Measurements from ENCODE around the gene KRI1.

Gene KRI1

DNA sequence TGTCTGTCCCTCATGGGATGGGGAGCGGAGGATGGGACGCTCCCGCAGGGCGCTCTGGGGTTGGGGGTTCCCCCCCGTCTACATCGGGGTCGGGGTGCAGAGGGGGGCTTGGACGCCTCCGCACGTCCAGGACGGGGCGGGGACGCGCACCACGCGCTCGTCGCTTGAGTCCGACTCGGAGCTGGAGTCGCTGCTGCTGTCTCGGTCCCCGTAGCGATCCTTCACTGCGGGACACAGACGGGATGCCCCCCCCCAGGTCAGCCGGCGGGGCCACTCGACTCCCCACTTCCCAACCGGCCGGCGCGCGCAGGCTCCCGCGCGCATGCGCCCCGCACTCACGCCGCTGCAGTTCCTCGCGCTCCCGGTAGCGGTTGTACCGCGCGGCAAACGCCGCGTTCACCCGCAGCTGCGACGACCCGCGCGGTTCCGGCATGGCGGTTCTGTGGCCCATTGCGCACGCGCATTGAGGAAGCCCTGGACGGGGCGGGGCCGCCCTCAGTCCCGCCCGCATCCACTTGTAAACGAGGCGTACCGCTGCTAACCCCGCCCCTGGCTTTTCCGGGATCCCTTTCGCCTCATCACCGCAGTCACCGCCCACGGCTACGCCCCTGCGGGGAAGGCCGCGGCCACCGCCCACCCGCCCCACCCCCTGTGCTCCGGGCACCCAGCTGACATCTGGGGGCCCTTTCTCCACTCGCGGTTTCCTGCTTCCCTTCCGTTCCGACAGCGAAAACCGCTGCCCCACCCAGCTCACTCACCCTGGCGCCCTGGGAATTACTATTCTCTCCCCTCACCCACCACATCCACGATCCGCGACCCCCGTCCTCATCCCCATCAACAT is at the start of gene KRI1:
KRI1 (minus strand) TSS at position 444 of the 841 bp plus-strand sequence; CDS start at position 433, 11 bp downstream.
- DNase-seq: peak; percentile 100

DNA sequence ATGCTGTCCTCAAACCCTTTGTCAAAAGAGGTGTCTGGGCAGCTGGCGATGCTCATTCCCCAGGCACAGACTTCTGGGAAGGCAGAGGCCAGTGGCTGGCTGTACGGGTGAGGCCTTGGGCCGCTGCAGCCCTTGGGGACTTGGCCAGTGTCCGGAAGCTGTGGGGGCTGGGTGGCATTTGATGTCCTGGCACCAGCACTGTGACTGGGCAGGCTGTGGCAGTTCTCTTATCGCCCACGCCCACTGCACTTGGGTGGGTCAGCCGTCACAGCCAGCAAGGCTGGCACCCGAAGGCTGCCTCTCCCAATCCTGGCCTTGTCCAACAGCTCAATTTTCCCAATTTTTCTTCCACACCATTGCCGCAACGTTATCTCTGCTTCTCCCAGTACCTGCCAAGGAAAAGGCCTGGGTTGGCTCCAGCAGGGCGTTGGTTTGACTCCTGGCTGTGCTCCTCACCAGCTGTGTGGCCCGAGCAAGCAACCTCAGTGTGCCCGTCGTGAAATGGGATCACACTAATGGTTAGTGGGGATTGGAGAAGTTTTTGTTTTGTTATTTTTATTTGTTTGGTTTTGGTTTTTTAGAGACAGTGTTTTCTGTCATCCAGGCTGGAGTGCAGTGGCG is 46.8 kb upstream of the KRI1 start:
- no peak for DNase-seq

DNA sequence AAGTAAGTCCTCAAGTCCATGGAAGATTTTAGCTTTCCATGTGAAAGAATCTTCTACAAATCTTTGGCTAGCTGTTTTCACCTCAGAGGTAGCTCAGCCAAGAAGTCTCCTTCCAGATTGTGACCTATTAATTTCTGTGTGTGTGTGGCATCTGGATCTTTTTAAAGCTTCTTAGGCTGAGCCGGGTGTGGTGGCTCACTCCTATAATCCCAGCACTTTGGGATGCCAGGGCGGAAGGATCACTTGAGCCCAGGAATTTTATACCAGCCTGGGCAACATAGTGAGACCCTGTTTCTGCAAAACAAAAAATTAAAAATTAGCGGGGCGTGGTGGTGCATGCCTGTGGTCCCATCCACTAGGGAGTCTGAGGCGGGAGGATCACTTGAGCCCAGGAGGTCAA is 46.1 kb upstream of the KRI1 start:
- no peak for DNase-seq

DNA sequence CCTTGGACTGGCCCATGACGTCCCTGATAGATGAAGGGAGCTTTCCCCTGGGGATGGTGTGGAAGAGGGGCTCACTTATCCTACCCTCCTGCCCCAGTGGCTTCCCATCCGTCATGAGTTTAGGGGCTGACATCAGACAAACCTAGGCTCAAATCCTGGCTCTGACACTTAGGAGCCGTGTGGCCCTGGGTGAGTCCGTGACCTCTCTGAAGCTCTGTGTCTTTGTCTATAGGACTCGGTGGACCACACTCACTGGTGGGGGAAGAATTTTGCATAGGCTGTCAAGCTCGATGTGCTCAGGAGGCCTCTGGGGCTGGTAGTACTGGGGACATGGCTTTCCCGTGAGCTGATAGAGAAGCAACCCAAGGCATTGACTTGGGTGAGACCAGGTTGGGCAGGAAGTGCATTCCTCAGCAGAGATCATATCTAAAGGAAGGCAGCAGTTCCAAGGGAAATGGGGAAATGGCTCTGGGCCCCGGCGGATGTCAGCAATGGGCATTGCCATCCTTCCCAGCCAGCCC is 38.7 kb upstream of the KRI1 start:
- peak; percentile 8 for DNase-seq

DNA sequence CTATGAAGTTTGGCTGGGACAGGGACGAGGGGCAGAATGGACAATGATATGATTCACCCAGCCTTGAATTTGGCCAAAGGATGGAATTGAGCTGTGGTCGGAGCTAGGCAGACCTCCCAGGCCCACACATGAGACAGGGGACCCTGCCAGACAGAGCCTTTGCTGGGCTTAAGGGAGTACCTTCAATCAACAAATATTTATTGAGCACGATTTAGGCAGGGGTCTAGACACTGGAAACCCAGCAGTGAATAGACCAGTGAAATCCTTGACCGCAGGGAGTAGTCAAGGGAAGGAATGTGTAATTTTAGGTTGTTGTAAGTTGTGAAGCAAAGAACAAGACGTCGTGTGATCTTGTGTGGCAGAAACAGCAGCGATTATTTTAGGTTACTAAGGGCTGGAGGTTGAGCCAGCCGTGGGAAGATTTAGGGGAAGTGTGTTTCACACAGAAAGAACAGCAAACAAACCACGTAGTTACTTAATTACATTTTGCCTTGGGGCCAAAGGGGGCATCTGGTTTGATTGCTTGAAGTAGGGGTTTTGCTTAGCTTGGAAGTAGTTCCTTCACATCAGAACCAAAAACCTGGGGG is 38.2 kb upstream of the KRI1 start:
- DNase-seq: peak; percentile 34

DNA sequence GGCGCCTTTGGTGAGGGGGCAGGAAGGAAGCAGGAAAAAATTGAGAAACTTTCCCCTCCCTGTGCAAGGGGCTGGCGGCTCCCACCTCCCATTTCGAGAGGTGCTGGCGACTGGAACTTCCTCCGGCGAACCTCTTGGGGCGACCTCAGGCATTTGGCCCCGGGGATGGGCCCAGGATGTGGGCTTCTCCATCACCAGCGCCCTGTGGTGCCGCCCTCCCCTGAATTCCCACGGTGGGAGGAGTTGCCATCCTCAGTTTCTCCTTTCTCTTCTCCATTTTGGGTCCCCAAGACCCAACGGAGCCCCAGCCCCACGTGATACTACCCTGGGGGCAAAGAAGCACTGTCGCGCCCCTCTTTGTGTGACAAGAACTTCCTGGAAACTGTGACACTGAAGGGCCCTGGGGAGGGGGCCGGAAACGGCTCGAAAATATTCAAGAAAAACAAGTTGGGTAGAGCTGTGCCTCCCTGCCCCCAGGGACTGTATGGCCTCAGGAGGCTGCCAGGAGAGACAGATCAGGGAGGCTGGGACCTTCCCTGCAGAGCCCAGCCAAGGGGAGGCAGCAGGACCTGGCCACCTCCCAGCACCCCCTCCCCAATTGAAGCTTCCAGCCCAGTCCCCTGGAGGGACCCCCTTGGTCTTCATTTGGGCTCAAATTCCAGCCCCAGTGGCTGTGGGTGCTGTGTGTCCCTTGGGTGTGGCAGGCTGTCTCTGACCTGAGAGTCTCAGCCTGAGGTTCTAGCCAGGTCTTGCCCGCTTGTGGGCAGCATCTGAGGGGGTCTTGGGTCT is 37.5 kb upstream of the KRI1 start:
- DNase-seq: peak; percentile 83

DNA sequence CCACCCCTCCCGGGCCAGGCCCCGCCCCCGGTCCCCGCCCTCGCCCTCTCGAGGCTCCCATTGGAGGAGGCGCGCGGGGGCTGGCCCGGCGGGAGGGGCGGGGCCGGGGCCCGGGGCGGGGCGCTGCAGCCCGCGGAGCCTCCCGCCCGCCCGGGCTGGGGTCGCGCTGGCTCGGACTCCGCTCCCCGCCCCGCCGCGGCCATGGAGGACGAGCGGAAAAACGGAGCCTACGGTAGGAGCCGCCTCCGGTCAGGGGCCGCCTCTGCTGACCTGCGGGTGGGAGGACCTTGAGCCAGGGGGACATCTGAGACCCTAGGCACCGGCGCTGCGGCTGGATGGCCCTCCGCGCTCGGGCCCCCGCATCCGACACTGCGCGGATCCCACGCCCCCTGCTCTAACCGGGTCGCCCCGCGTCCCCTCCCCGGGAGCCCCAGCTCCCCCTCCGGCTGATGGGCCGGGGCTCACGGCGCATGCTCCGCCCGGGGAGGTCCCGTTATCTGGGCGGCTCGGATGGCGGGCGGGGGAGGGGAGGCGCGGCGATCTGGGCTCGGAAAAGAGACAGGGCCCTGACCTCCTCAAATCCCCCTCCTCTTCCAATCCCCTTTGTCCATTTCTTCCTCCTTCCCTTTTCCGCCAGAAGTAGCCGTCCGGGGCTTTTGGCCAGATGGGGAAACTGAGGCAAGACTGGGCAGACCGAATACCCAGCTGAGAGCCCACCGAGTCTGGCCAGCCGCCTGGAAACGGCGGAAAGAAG is 36.7 kb upstream of the KRI1 start:
- DNase-seq: peak; percentile 90

DNA sequence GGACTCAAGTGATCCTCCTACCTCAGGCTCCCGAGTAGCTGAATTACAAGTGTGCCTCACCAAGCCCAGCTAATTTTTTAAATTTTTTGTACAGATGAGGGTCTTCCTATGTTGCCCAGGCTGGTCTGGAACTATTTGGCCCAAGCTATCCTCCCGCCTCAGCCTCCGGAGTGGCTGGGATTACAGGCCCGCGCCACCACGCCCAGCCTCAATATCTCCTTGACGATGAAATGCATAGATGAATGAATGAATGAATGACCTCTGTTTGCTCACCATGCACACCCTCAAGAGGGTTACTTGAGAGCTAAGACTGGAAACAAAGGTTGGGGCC is 36.2 kb upstream of the KRI1 start:
- DNase-seq: no peak

DNA sequence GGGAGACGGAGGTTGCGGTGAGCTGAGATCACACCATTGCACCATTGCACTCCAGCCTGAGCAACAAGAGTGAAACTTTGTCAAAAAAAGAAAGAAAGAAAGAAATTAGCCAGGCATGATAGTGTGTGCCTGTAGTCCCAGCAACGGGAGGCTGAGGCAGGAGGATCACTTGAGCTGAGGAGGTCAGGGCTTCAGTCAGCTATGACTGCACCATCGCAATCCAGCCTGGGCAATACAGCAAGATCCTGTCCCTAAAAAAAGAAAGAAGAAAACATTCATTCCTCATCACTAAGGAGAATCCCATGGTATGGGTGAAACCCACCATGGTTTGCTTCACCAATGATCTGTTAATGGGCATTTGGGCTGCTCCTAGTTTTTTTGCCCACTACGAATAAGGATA is 34.3 kb upstream of the KRI1 start:
- DNase-seq: no peak

DNA sequence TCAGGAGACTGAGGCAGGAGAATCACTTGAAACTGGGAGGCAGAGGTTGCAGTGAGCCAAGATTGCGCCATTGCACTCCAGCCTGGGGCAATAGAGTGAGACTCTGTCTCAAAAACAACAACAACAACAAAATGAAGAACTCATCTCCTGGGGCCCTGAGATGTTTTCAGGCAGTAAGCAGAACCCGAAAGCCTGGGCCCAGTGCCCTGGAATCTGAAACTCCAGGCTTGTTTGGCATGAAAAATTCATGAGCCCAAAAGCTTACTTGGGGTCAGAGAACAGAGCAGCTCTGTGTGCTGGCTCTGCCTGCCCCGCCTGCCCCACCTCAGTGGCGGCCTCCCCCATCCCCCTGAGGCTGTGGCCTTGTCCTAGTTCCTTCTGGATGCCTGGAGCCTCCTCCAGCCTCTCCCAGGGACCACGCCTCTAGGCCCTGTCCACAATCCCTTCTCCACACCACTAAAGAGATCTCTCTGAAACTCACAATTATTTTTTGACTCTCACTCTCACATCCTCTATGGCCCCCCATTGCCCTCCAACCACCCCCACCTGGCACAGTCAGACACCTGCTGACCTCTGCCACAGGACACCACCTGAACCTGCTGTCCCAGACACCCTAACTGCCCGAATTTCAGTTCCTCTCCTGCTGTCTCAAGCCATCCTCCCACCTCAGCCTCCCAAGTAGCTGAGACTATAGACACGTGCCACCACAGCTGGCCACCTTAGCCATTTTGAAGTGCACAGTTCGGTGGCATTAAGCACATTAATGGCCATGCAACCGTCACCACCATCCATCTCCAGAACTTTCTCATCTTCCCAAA is 28.2 kb upstream of the KRI1 start:
- no peak for DNase-seq

DNA sequence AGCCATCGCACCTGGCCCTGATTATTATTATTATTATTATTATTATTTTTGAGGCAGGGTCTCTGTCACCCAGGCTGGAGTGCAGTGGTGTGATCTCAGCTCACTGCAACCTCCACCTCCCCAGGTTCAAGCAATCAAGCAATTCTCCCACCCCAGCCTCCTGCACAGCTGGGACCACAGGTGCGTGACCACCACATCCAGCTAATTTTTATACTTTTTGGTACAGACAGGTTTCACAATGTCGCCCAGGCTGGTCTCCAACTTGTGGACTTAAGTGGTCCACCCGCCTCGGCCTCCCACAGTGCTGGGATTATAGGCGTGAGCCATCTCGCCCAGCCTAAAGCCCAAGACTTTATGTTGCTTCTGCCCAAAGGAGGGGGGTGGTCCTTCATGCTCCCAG is 27.3 kb upstream of the KRI1 start:
- no peak for DNase-seq

DNA sequence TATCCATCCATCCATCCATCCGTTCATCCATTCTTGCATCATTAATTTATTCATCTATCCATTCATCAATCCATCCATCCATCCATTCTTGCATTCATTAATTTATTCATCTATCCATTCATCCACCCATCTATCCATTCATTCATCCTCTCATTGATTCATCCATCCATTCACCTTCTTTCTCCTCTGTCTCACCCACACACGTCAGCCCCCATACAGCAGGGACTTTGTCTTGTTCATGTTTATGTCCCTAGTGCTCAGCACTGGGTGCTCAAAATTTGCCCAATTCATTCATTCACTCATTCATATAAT is 22.0 kb upstream of the KRI1 start:
- no peak for DNase-seq

DNA sequence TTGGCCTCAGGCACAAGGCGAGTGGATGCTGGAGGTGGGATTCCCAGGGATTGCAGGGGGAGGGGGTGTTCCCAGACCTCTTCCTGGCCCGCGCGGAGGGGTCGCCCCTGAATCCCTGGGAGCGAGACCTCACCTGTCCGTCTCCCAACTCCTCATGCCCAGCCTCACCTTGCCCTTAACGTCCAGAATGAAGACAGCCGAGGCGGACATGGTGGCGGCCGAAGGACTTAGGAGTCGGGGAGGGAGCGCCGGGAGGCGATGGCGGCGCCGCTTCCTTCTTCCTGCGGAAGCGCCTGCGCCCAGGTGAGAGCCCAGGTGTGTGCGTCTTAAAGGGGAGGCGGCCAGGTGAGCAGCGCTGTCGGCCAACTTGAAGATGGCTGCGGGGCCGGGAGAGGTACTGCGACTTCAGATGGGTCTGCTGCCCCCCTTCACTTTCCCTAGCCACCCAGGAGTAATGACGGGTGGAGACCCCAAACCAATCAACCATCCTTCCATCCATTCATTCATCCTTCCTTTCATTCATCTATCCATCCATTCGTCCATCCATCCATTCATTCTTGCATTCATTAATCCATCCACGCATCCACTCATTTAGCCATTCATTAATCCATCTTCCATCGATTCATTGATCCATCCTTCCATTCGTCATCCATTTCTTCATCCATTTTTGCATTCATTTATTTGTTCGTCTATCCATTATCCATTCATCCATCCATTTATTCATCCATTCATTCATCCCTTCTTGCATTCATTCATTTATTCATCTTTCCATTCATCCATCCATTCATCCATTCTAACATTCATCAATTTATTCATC is 21.4 kb upstream of the KRI1 start, which contains the start of gene AP1M2:
AP1M2 (minus strand) TSS at position 291 of the 817 bp plus-strand sequence; CDS start at position 210, 81 bp downstream.
- DNase-seq: no peak

DNA sequence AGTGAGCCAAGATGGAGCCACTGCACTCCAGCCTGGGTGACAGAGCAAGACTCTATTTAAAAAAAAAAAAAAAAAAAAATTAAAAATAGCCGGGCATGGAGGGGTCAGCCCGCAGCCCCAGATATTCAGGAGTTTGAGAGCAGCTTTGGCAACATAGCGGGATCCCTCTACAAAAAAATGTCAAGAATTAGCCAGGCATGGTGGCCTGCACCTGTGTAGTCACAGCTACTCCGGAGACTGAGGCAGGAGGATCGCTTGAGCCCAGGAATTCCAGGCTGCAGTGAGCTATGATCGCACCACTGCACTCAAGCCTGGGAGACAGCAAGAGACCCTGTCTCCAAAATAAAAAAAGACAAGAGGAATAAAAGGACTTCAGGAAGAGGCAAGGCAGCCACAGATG is 20.6 kb upstream of the KRI1 start:
- DNase-seq: no peak

DNA sequence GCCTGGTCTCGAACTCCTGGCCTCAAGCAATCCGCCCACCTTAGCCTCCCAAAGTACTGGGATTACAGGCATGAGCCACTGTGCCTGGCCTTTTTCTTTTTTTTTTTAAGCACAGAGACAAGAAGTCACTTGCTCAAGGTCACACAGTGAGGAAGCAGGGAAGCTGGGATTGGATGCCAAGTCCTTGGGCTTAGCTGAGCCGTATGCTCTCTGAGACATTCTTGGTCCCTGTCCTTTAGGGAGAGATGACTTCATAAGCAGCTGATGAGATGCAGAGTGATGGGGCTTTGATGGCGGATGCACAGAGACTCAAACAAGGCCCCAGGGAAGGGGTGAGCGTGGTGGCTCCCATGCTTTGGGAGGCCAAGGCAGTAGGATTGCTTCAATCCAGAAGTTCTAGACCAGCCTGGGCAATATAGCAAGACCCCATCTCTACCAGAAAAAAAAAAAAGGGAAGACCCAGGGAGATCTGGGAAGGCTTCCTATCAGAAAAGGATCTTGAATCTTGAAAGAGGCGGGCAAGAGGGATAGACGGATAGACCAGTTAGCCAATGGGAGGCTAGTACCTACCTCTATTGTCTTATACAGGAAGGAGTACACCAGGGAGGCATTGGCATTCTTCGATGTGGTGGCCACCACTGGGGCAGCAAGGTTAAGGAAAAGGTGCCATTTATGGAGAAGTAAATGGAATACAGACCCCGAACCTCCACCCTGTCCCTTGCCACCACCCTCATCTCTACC is 17.4 kb upstream of the KRI1 start:
- DNase-seq: no peak

DNA sequence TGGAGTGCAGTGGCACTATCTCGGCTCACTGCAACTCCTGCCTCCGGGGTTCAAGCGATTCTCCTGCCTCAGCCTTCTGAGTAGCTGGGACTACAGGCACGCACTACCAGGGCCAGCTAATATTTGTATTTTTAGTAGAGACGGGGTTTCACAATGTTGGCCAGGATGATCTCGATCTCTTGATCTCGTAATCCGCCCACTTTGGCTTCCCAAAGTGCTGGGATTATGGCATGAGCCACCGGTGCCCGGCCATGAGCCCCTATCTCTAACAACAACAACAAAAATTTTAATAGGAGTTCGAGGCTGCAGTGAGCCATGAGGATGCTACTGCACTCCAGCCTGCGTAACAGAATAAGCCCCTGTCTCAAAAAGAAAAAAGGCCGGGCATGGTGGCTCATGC is 16.3 kb upstream of the KRI1 start:
- no peak for DNase-seq

DNA sequence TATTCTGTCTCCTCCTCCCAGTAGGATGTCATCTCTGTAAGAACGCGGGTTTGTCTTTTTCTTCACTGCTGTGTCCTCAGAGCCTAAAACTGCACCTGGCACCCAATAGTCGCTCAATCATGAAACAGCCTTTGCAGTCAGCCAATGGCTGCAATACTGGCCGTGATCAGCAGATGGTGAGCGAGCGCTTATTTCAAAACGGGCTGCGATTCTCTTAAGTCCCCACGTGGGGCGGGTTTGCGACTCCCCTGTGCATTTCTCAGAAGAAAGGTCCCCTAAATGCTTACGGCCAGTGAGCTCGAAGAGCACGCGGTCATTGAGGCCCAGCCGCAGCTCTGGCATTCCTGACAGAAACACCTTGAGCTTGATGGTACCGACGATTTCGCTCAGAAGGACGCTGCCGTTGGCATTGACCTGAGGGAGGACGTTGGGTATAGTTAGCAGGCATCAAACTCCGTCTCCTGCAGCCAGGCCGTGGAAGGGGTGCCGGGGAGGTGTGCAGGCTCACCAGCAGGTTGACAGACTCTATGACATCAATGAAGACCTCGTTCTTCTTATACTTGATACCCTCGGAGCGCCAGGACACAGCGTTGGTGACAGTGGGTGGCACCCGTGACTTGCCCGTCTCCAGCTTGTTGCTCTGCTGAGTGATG is 15.3 kb upstream of the KRI1 start:
- peak; percentile 94 for DNase-seq

DNA sequence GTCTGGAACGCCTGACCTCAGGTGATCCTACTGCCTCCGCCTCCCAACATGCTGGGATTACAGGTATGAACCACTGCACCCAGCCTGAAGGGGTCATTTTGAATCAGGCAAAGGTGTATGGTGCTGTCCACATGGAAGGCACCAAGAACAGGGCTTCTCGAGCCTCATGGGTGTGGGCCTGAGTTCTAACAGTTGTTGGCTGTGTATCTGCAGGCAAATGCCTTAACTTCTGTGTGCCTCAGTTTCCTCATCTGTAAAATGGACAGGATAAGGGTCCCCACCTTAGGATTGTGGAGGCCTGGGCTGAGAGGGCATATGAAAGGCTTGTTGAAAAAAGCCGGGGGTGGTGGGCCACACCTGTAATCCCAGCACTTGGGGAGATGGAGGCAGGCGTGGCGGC is 12.1 kb upstream of the KRI1 start:
- DNase-seq: no peak

DNA sequence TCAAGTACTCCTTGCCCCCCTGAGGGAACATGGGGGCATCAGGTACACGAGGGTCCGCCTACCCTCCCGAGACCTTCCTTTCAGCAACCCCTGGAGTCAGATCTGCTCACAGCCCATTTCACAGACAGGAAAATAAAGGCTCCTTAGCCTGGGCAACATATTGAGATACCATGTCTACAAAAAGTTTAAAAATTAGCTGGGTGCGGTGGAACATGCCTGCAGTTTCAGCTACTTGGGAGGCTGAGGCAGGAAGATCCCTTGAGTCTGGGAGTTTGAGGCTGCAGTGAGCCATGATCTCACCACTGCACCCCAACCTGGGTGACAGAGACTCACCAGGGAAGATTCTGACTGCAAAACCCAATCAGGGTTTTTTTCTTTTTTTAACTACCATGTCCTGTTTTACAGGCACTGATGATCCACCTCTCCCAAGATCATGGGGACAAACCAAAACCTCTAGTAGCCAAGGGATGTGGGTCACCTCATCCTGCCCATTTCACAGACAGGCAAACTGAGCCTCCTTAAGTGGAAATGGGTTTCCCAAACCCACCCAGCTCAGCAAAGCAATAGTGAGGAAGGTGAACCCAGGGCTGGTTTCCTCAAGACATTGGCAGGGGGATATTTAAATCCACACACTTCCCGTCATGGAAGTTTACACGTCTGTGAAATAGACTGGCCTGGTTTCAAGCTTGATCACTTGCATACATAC is 9.4 kb upstream of the KRI1 start:
- DNase-seq: no peak
